HepG2 (cell line): ENCODE results near the gene FALEC. TPM values are rescaled to one million over a fixed set of nuclear protein-coding genes. Genes with fewer than 3 reads are reported as not detected.

Experiments
- HOXA7 ChIP-seq: sonication (generic); formaldehyde crosslinking; IDR thresholded peaks from 2 replicates; pipeline ENCODE4 v1.8.1; 2022; ENCODE audit warnings: mild to moderate bottlenecking, missing genetic modification reagents, moderate library complexity
- NCOR1 ChIP-seq: fragments of 200-600 bp; sonication (generic); IDR thresholded peaks from 2 replicates; pipeline ENCODE4 v1.7.0; 2017; ENCODE audit warnings: antibody characterized with exemption, low read length, borderline replicate concordance
- SATB2 ChIP-seq: sonication (generic); formaldehyde crosslinking; IDR thresholded peaks from 2 replicates; pipeline ENCODE4 v1.5.0; 2020; ENCODE audit warnings: missing genetic modification reagents
- ZBTB14 ChIP-seq: sonication (generic); formaldehyde crosslinking; IDR thresholded peaks from 2 replicates; pipeline ENCODE4 v1.4.0; 2020; ENCODE audit warnings: missing genetic modification reagents
- ZBTB4 ChIP-seq: sonication (generic); formaldehyde crosslinking; IDR thresholded peaks from 2 replicates; pipeline ENCODE4 v1.4.0; 2020; ENCODE audit warnings: missing genetic modification reagents, mild to moderate bottlenecking, borderline replicate concordance
- ZBTB7B ChIP-seq: sonication (generic); formaldehyde crosslinking; IDR thresholded peaks from 2 replicates; pipeline ENCODE4 v1.4.0; 2020; ENCODE audit warnings: missing genetic modification reagents
- ZFP36L2 ChIP-seq: sonication (generic); formaldehyde crosslinking; IDR thresholded peaks from 2 replicates; pipeline ENCODE4 v1.4.0; 2020; ENCODE audit warnings: missing genetic modification reagents
- ZMYM4 ChIP-seq: sonication (generic); formaldehyde crosslinking; IDR thresholded peaks from 2 replicates; pipeline ENCODE4 v1.8.1; 2023; ENCODE audit warnings: mild to moderate bottlenecking, missing genetic modification reagents
- ZNF142 ChIP-seq: sonication (generic); formaldehyde crosslinking; IDR thresholded peaks from 2 replicates; pipeline ENCODE4 v1.4.0; 2020; ENCODE audit warnings: missing genetic modification reagents
- ZNF180 ChIP-seq: sonication (generic); formaldehyde crosslinking; IDR thresholded peaks from 2 replicates; pipeline ENCODE4 v1.4.0; 2020; ENCODE audit warnings: low read depth, missing genetic modification reagents, borderline replicate concordance
- ZNF276 ChIP-seq: sonication (generic); formaldehyde crosslinking; IDR thresholded peaks from 2 replicates; pipeline ENCODE4 v1.4.0; 2020; ENCODE audit warnings: mild to moderate bottlenecking, low read depth, missing genetic modification reagents
- ZNF460 ChIP-seq: sonication (generic); formaldehyde crosslinking; IDR thresholded peaks from 2 replicates; pipeline ENCODE4 v1.5.1; 2020; ENCODE audit warnings: missing genetic modification reagents, mild to moderate bottlenecking, borderline replicate concordance
- ZNF557 ChIP-seq: sonication (generic); formaldehyde crosslinking; IDR thresholded peaks from 2 replicates; pipeline ENCODE4 v1.4.0; 2020; ENCODE audit warnings: missing genetic modification reagents
- polyA plus RNA-seq, 8 experiments: library from polyadenylated mRNA; depleted of rRNA in 3 of 8; stranded (reverse) in 7 of 8; unstranded in 1 of 8; fragments of >200 nt; fragmentation: Illumina TruSeq in 4 of 8; extraction: Trizol in 4 of 8; gene quantifications; 2 replicates each; pipeline versions ENCODE4 v1.2.1 to v1.2.3, GENCODE V29; 2011 to 2016; ENCODE audit warnings: low read depth in 4 of 8, missing spikeins in 1 of 8, mixed read lengths in 1 of 8; ENCODE audit not compliant: insufficient read depth in 1 of 8
- total RNA-seq, 5 experiments: library from RNA; depleted of rRNA; stranded (reverse); fragments of >200 nt; fragmentation: Illumina TruSeq; extraction: Trizol; gene quantifications; 2 replicates each; pipeline ENCODE4 v1.2.3, GENCODE V29; 2016; ENCODE audit warnings: low read depth in 1 of 5

The FALEC gene
- total and polyA plus RNA-seq, 2 of the 13 experiments (the other 11 are each of a cell fraction or from before 2014, with no cell fraction given): 0.33 to 0.71 TPM

- peak; percentile 13; the same call in 1 of the 2 replicates for TF ChIP-seq ZBTB4
- peak; percentile 91 for TF ChIP-seq ZMYM4
- TF ChIP-seq ZNF557 (CRISPR knock-in tag): 0 out of 2 replicates have a peak, but pooled peaks have one; percentile 72
- no peak for TF ChIP-seq ZBTB14 (CRISPR knock-in tag)
- no peak; the same call in 1 of the 2 replicates for TF ChIP-seq SATB2 (CRISPR knock-in tag)
- 0 out of 2 replicates have a peak, but pooled peaks have one; percentile 39 for TF ChIP-seq ZNF142 (CRISPR knock-in tag)
- TF ChIP-seq ZNF460 (CRISPR knock-in tag): no peak
- TF ChIP-seq ZFP36L2: 0 out of 2 replicates have a peak, but pooled peaks have one; percentile 70
- no peak for TF ChIP-seq ZNF276
- no peak for TF ChIP-seq ZNF180
- TF ChIP-seq HOXA7 (CRISPR knock-in tag): no peak
- TF ChIP-seq NCOR1: 0 out of 2 replicates have a peak, but pooled peaks have one; percentile 38
- TF ChIP-seq ZBTB7B (CRISPR knock-in tag): no peak
These were observed 28.4 kb upstream of the FALEC start, which contains the start of gene TARS2 (continued) for GRCh38 chr1:150486966-150487762.
